ENCODE data around the gene ACTRT2. TPM values are rescaled to one million over a fixed set of nuclear protein-coding genes. Genes with fewer than 3 reads are reported as not detected.

The ACTRT2 gene
- total and polyA plus RNA-seq, 2 of the 8 experiments (the other 6 are each of a cell fraction or from before 2014, with no cell fraction given): not detected

DNA sequence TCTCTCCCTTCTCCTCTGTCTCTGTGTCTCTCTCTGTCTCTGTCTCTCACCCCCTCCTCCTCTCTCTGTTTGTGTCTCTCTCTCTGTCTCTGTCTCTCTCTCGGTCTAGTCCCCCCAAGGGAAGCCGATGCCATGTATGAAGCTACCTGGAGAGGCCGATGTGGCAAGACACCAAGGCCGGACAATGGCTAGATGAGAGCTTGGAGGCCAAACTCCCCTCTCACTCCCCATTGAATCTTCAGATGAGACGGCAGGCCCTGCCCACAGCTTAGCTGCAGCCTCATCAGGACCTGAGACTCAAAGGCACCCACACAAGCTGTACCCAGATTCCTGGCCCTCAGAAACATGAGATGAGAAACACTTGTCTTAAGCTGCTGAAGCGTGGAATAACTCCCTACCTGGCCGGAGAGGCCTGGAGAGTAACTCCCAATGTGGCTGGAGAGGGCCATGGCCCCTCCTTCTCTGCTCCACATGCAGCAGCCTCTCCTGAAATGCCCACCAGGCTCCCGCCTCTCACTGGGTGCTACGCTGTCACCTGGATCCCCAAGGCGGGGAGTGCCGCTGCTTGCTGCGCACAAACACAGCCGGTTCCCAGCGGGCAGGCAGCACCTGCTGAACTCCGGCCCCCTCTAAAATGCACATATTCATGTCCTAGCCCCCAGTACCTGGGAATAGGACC is 7.8 kb upstream of the ACTRT2 start:
- Histone ChIP-seq H4K5ac (ENCODE audit: insufficient read length, low read depth, low read length) (no peak overlapping the region), H3K9ac (replicated peaks in 1 of 4; ENCODE audit: extremely low read depth in 1 of 4, low read depth in 3 of 4, low read length in 3 of 4) (no peak overlapping the region), H3K79me2 (ENCODE audit: control insufficient read depth in 1 of 2, insufficient read depth in 2 of 2, low read length in 2 of 2) (no peaks in the 10 kb centered on the region), H4K20me1 (replicated peaks in 1 of 2; ENCODE audit: control insufficient read depth in 1 of 2, insufficient read depth in 2 of 2, low read length in 2 of 2) (no peaks in the 10 kb centered on the region), H2BK20ac (ENCODE audit: low read length) (no peak overlapping the region), H2BK5ac (ENCODE audit: low read depth, low read length) (no peak overlapping the region), H3K18ac (ENCODE audit: extremely low read depth, low read length) (no peak overlapping the region), H3K79me1 (ENCODE audit: low read depth, low read length) (no peaks in the 10 kb centered on the region), H4K91ac (replicated peaks; ENCODE audit: insufficient read length, low read length) (no peak overlapping the region), H2BK120ac (replicated peaks; ENCODE audit: low read depth, low read length) (no peak overlapping the region), H3K56ac (replicated peaks; ENCODE audit: insufficient read length, low read depth, low read length) (no peak overlapping the region), H3K4me3 (ENCODE audit: extremely low read depth in 1 of 4, insufficient read depth in 2 of 4, low read depth in 3 of 4, low read length in 4 of 4) (no peak overlapping the region), H2BK12ac (ENCODE audit: low read depth, low read length) (no peak overlapping the region), H3K9me3 (ENCODE audit: insufficient read depth in 2 of 2, low read depth in 1 of 2, low read length in 1 of 2) (peaks cover 39 to 87% of the 10 kb centered on the region in 2 experiments), H3K27me3 (replicated peaks in 1 of 4; ENCODE audit: control insufficient read depth in 3 of 4, extremely low read depth in 1 of 4, insufficient read depth in 3 of 4, low read length in 3 of 4) (peaks cover 0 to 4% (median 0%) of the 10 kb centered on the region in 4 experiments; a peak in 3 of 7 replicates), H4K8ac (ENCODE audit: extremely low read depth, insufficient read depth, low read length) (no peak overlapping the region), H3K27ac (ENCODE audit: low read depth, low read length) (no peak overlapping the region), H2AFZ (ENCODE audit: low read length) (no peak overlapping the region), H3K14ac (ENCODE audit: insufficient read length) (no peak overlapping the region), H3K23me2 (ENCODE audit: low read depth, low read length) (no peaks in the 10 kb centered on the region), H3K4me2 (ENCODE audit: insufficient read depth in 1 of 2, low read depth in 2 of 2, low read length in 2 of 2) (no peak overlapping the region), H2AK5ac (ENCODE audit: low read depth, low read length) (no peak overlapping the region), H3K4ac (replicated peaks; ENCODE audit: insufficient read length, low read depth, low read length) (no peak overlapping the region), H3K4me1 (replicated peaks in 1 of 4; ENCODE audit: control insufficient read depth in 3 of 4, insufficient read depth in 4 of 4, low read length in 3 of 4) (peaks cover 0 to 5% (median 0%) of the 10 kb centered on the region in 4 experiments; a peak in 1 of 7 replicates), H2BK15ac (ENCODE audit: low read length) (no peak overlapping the region), H3K36me3 (ENCODE audit: control insufficient read depth in 2 of 4, insufficient read depth in 4 of 4, low read length in 3 of 4) (no peaks in the 10 kb centered on the region), H3K23ac (ENCODE audit: insufficient read length) (no peak overlapping the region)
- ChIA-PET POLR2A (ENCODE audit: partially characterized antibody) (no interaction called here), CTCF (ENCODE audit: partially characterized antibody) (interaction anchor here (0.9 to 1.3 kb wide), 3 partner anchors 10 to 392 kb away, joined by 3 read pairs; no protein-coding TSS in a partner anchor)
- FAIRE-seq (no peak), DNase-seq (ENCODE audit: low read depth in 1 of 2, low spot score in 2 of 2) (no peak)
- 86% methylated on average over 13 of the region's 15 CpGs; no CpG with 5 or more reads in 1 of the 2 experiments for WGBS, 2 experiments (ENCODE audit: extremely low coverage in 1 of 2, insufficient coverage in 1 of 2, insufficient read length in 1 of 2, insufficient replicate concordance in 2 of 2, low coverage in 1 of 2, low lambda C conversion rate in 2 of 2, missing lambda C conversion rate in 1 of 2)
- TF ChIP-seq SP4 (IDR thresholded peaks at IDR 0.05; ENCODE audit: low read length) (no peak), PHF8 (conservative IDR thresholded peaks at IDR 0.05; ENCODE audit: low read depth, low read length) (no peak)
- TF ChIP-seq, protein P1, sequence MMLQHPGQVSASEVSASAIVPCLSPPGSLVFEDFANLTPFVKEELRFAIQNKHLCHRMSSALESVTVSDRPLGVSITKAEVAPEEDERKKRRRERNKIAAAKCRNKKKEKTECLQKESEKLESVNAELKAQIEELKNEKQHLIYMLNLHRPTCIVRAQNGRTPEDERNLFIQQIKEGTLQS (IDR thresholded peaks at IDR 0.05; ENCODE audit: insufficient read depth, low read depth, low read length): no peak

Data from H1 (cell line).